H9 (cell line): ENCODE data around the gene GPM6B. TPM values are rescaled to one million over a fixed set of nuclear protein-coding genes. Genes with fewer than 3 reads are reported as not detected.
A peak's percentile ranks its signal among the peaks of the same experiment; 100 is the strongest.

Source experiments
- DNase-seq: peaks from one replicate; pipeline ENCODE4 v3.0.0-alpha.2; 2017
- H2AFZ ChIP-seq: one replicate; pipeline ENCODE4 v1.6.1; 2013; ENCODE audit warnings: mild to moderate bottlenecking, low read length, control low read depth, moderate library complexity
- H2AK5ac ChIP-seq: 2 replicates; pipeline ENCODE4 v1.6.1; 2013; ENCODE audit warnings: low read length, control low read depth, mixed read lengths; ENCODE audit not compliant: insufficient read length
- H2BK120ac ChIP-seq: one replicate; pipeline ENCODE4 v1.6.1; 2013; ENCODE audit warnings: low read depth, mild to moderate bottlenecking, low read length, control low read depth, inconsistent platforms; ENCODE audit not compliant: poor library complexity, severe bottlenecking
- H2BK12ac ChIP-seq: 2 replicates; pipeline ENCODE4 v1.6.1; 2013; ENCODE audit warnings: low read length, control low read depth, mixed read lengths, low read depth; ENCODE audit not compliant: insufficient read length
- H2BK15ac ChIP-seq: 2 replicates; pipeline ENCODE4 v1.6.1; 2013; ENCODE audit warnings: low read depth, low read length, control low read depth
- H2BK20ac ChIP-seq: one replicate; pipeline ENCODE4 v1.6.1; 2013; ENCODE audit warnings: low read depth, mild to moderate bottlenecking, low read length, control low read depth, inconsistent platforms; ENCODE audit not compliant: poor library complexity, severe bottlenecking
- H2BK5ac ChIP-seq: 2 replicates; pipeline ENCODE4 v1.6.1; 2013; ENCODE audit warnings: low read length, control low read depth, mixed read lengths; ENCODE audit not compliant: insufficient read length
- H3K14ac ChIP-seq: 2 replicates; pipeline ENCODE4 v1.6.1; 2013; ENCODE audit warnings: low read length, control low read depth; ENCODE audit not compliant: insufficient read depth
- H3K18ac ChIP-seq: 2 replicates; pipeline ENCODE4 v1.6.1; 2013; ENCODE audit warnings: low read depth, mild to moderate bottlenecking, mixed read lengths, low read length, control low read depth; ENCODE audit not compliant: insufficient read length
- H3K23ac ChIP-seq: 2 replicates; pipeline ENCODE4 v1.6.1; 2013; ENCODE audit warnings: low read length, control low read depth, mixed read lengths, low read depth; ENCODE audit not compliant: insufficient read length
- H3K23me2 ChIP-seq: 2 replicates; pipeline ENCODE4 v1.6.1; 2013; ENCODE audit warnings: low read depth, mild to moderate bottlenecking, mixed read lengths, low read length, control low read depth; ENCODE audit not compliant: insufficient read length, poor library complexity, severe bottlenecking
- H3K27ac ChIP-seq: 2 replicates; pipeline ENCODE4 v1.5.1; 2013; ENCODE audit warnings: low read length, control low read depth, mixed read lengths, low read depth; ENCODE audit not compliant: insufficient read length
- H3K27me3 ChIP-seq: 2 replicates; pipeline ENCODE4 v1.6.1; 2013; ENCODE audit warnings: low read length, control low read depth, inconsistent platforms; ENCODE audit not compliant: insufficient read depth
- H3K4ac ChIP-seq: 2 replicates; pipeline ENCODE4 v1.6.1; 2013; ENCODE audit warnings: low read depth, mild to moderate bottlenecking, control low read depth, inconsistent platforms, low read length, moderate library complexity
- H3K4me1 ChIP-seq: 2 replicates; pipeline ENCODE4 v1.6.1; 2013; ENCODE audit warnings: low read length, control low read depth, inconsistent platforms; ENCODE audit not compliant: insufficient read depth
- H3K4me2 ChIP-seq: 2 replicates; pipeline ENCODE4 v1.6.1; 2013; ENCODE audit warnings: low read length, control low read depth, mixed read lengths; ENCODE audit not compliant: insufficient read length, insufficient read depth
- H3K56ac ChIP-seq: 2 replicates; pipeline ENCODE4 v1.6.1; 2013; ENCODE audit warnings: low read depth, mild to moderate bottlenecking, mixed read lengths, low read length, control low read depth; ENCODE audit not compliant: insufficient read length
- H3K79me1 ChIP-seq: 2 replicates; pipeline ENCODE4 v1.6.1; 2013; ENCODE audit warnings: low read depth, mild to moderate bottlenecking, moderate library complexity, low read length, control low read depth, inconsistent platforms; ENCODE audit not compliant: insufficient read depth, poor library complexity, severe bottlenecking
- H3K79me2 ChIP-seq: 2 replicates; pipeline ENCODE4 v1.6.1; 2013; ENCODE audit warnings: low read length, control low read depth, inconsistent platforms; ENCODE audit not compliant: insufficient read depth
- H3K9ac ChIP-seq: 2 replicates; pipeline ENCODE4 v1.6.1; 2013; ENCODE audit warnings: low read length, control low read depth, mixed read lengths; ENCODE audit not compliant: insufficient read length; ENCODE audit errors: extremely low read depth
- H3K9me3 ChIP-seq: one replicate; pipeline ENCODE4 v1.6.1; 2013; ENCODE audit warnings: low read depth, low read length, inconsistent platforms; ENCODE audit not compliant: control insufficient read depth
- H3T11ph ChIP-seq: one replicate; pipeline ENCODE4 v1.6.1; 2013; ENCODE audit warnings: mild to moderate bottlenecking, low read length, control low read depth, inconsistent platforms
- H4K20me1 ChIP-seq: one replicate; pipeline ENCODE4 v1.6.1; 2013; ENCODE audit not compliant: control insufficient read depth, insufficient read length, insufficient read depth
- H4K5ac ChIP-seq: 2 replicates; pipeline ENCODE4 v1.6.1; 2013; ENCODE audit warnings: low read depth, mild to moderate bottlenecking, mixed read lengths, low read length, control low read depth; ENCODE audit not compliant: insufficient read length
- H4K8ac ChIP-seq: replicated peaks from 2 replicates; pipeline ENCODE4 v1.6.1; 2013; ENCODE audit warnings: low read length, control low read depth, mixed read lengths, low read depth; ENCODE audit not compliant: insufficient read length
- H4K91ac ChIP-seq: 2 replicates; pipeline ENCODE4 v1.6.1; 2013; ENCODE audit warnings: low read depth, mild to moderate bottlenecking, moderate library complexity, mixed read lengths, low read length, control low read depth; ENCODE audit not compliant: insufficient read length
- H3K27ac Mint-ChIP-seq, 3 experiments: 2 replicates in 2 of 3; 3 replicates in 1 of 3; pipeline ENCODE4 v1.8.0; 2020 to 2021; ENCODE audit warnings: mixed read lengths in 3 of 3, mild to moderate bottlenecking in 1 of 3, moderate library complexity in 1 of 3
- H3K27me3 Mint-ChIP-seq: 2 replicates; pipeline ENCODE4 v1.8.0; 2021; ENCODE audit warnings: low read depth, mild to moderate bottlenecking, moderate library complexity, mixed read lengths
- H3K36me3 Mint-ChIP-seq, 3 experiments: 2 replicates in 2 of 3; 3 replicates in 1 of 3; pipeline ENCODE4 v1.8.0; 2020 to 2021; ENCODE audit warnings: low read depth in 3 of 3, mixed read lengths in 3 of 3; ENCODE audit not compliant: insufficient read depth in 1 of 3
- H3K4me1 Mint-ChIP-seq, 2 experiments: 2 replicates each; pipeline ENCODE4 v1.8.0; 2020; ENCODE audit warnings: mixed read lengths in 2 of 2
- H3K4me3 Mint-ChIP-seq, 2 experiments: 2 replicates in 1 of 2; 3 replicates in 1 of 2; pipeline ENCODE4 v1.8.0; 2020 to 2021; ENCODE audit warnings: mild to moderate bottlenecking in 2 of 2, mixed read lengths in 2 of 2, moderate library complexity in 1 of 2
- H3K9me3 Mint-ChIP-seq, 2 experiments: 2 replicates in 1 of 2; 3 replicates in 1 of 2; pipeline ENCODE4 v1.8.0; 2020; ENCODE audit warnings: mild to moderate bottlenecking in 2 of 2, mixed read lengths in 2 of 2, moderate library complexity in 1 of 2
- CTCF ChIP-seq: fragments of 200-600 bp; sonication (generic); conservative IDR thresholded peaks from 3 replicates; pipeline ENCODE4 v1.8.0; 2021; ENCODE audit warnings: antibody characterized with exemption, mild to moderate bottlenecking
- WGBS: extraction: QIAGEN DNeasy Blood & Tissue Kit; methylation state at CpG from one replicate; pipeline ENCODE4 v1.1.7; 2013; ENCODE audit warnings: missing lambda C conversion rate, low lambda C conversion rate, mixed read lengths; ENCODE audit not compliant: insufficient read length; ENCODE audit errors: extremely low coverage; 5-methylcytosine and 5-hydroxymethylcytosine counted together
- total RNA-seq: library from RNA; stranded (reverse); gene quantifications from 2 replicates; pipeline ENCODE4 v1.2.1, GENCODE V29; 2021

Gene GPM6B
- total RNA-seq, 1 experiment from 2014 or later = 73.9 TPM

- H3K18ac ChIP-seq = no peak overlapping the region
- no peak overlapping the region for H3K27ac ChIP-seq
- no peak overlapping the region for H3T11ph ChIP-seq
- no peak overlapping the region for H2BK5ac ChIP-seq
- H3K9ac ChIP-seq = no peak overlapping the region
- H3K4me2 ChIP-seq = no peak overlapping the region
- no peak for DNase-seq
- 0 out of 7 replicates have a peak overlapping the region, but pooled peaks of 1 of the 3 experiments have one; percentile 58 for H3K27ac Mint-ChIP-seq
- no peak overlapping the region for H2BK20ac ChIP-seq
- H2BK120ac ChIP-seq = no peak overlapping the region
- peaks cover 11% of the 10 kb centered on the region; the same call in 1 of the 2 replicates for H3K4me1 ChIP-seq
- H4K5ac ChIP-seq = no peak overlapping the region
- H2AFZ ChIP-seq = no peak overlapping the region
- H3K27me3 Mint-ChIP-seq = no peaks in the 10 kb centered on the region
- no peak overlapping the region for H2BK15ac ChIP-seq
- no peak overlapping the region for H3K4ac ChIP-seq
- no peak overlapping the region for H3K4me3 Mint-ChIP-seq
- peaks cover 17 to 29% of the 10 kb centered on the region in 2 experiments for H3K9me3 Mint-ChIP-seq
- H2AK5ac ChIP-seq = no peak overlapping the region
- H2BK12ac ChIP-seq = no peak overlapping the region
- H3K4me1 Mint-ChIP-seq = peaks cover 47% of the 10 kb centered on the region in 2 experiments
- TF ChIP-seq CTCF = no peak
- H3K23ac ChIP-seq = no peak overlapping the region
- peaks cover 8% of the 10 kb centered on the region for H3K79me1 ChIP-seq
- no peak overlapping the region for H3K56ac ChIP-seq
- no peaks in the 10 kb centered on the region for H4K20me1 ChIP-seq
- no peaks in the 10 kb centered on the region for H3K23me2 ChIP-seq
- H3K79me2 ChIP-seq = peaks cover 2% of the 10 kb centered on the region; the same call in 1 of the 2 replicates
- no peaks in the 10 kb centered on the region for H3K9me3 ChIP-seq
- WGBS = no CpG with 5 or more reads among the region's 6 CpGs
- no peak overlapping the region for H4K8ac ChIP-seq
- H4K91ac ChIP-seq = no peak overlapping the region
- no peak overlapping the region for H3K14ac ChIP-seq
- H3K27me3 ChIP-seq = no peaks in the 10 kb centered on the region
- H3K36me3 Mint-ChIP-seq = peaks cover 0 to 5% (median 0%) of the 10 kb centered on the region in 3 experiments; a peak in 2 of 7 replicates
These were observed 19.7 kb upstream of the GPM6B start for GRCh38 chrX:13836575-13836974.
